Coronary artery (tissue), 2 donors: ENCODE results near the gene MTARC1.

Experiments used
- DNase-seq: peaks from one replicate; pipeline ENCODE4 v3.0.0-alpha.2; 2017; ENCODE audit warnings: low spot score
- H3K27ac ChIP-seq, 2 donors: fragments of 200-600 bp; sonication (generic); one replicate each; pipeline ENCODE4 v1.5.1; 2016 to 2019
- H3K4me3 ChIP-seq: fragments of 200-600 bp; sonication (generic); 2 replicates; pipeline ENCODE4 v1.5.1; 2016; ENCODE audit warnings: mild to moderate bottlenecking, moderate library complexity
- TF ChIP-seq, protein P1 (sequence below): fragments of 200-600 bp; sonication (generic); IDR thresholded peaks from one replicate; pipeline ENCODE4 v1.5.1; 2019; ENCODE audit warnings: antibody characterized with exemption

The MTARC1 gene

DNA sequence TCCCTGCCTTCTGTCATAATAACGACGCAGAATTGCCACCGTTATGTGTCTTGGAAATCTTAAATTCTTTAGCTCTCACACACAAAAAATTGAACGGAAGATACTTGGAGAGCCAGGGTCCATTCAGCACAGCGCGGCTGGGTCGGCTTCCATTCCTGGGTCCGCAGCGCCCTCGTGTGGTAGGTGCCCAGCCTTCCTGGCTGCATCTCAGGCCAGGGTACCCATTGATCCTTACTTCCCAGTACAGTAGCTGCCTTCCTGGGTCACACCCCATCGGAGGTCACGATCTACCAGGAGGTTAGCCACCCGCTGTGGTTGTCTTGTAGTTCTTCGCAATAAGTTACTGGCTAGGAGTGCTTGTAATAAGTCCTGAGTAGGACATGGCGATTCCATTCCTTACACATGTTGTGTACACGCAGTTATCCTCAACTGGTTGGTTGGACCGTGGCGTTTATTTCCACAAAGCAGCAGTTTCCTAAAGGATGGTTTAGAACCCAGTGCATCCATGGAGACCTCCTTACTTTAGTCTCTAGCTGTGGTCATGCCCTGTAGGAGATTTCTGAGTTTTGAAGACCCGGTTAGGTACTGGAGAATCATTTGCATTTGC, 9.9 kb upstream of the MTARC1 start:
- Histone ChIP-seq H3K4me3 (no peak overlapping the region), H3K27ac (no peak overlapping the region)
- TF ChIP-seq, protein P1, sequence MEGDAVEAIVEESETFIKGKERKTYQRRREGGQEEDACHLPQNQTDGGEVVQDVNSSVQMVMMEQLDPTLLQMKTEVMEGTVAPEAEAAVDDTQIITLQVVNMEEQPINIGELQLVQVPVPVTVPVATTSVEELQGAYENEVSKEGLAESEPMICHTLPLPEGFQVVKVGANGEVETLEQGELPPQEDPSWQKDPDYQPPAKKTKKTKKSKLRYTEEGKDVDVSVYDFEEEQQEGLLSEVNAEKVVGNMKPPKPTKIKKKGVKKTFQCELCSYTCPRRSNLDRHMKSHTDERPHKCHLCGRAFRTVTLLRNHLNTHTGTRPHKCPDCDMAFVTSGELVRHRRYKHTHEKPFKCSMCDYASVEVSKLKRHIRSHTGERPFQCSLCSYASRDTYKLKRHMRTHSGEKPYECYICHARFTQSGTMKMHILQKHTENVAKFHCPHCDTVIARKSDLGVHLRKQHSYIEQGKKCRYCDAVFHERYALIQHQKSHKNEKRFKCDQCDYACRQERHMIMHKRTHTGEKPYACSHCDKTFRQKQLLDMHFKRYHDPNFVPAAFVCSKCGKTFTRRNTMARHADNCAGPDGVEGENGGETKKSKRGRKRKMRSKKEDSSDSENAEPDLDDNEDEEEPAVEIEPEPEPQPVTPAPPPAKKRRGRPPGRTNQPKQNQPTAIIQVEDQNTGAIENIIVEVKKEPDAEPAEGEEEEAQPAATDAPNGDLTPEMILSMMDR: peak; percentile 86
- no peak for DNase-seq

DNA sequence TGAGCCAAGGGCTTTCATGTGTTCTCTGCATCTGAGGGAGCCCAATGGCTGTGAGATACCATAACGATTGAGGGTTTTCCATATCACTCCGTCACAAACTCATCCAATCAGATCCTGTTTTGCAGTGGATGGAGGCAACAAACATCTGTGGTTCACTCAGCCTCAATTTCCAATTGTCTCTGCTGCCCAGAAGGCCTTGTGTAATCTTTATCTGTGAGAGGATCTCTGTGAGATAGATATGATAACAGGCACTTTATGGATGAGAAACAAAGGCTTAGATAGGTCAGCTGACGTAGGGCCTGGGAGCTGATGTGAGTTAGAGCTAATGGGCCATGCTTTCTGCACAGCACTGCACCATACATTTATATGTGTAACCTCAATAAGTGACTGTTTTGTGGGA, 3.3 kb upstream of the MTARC1 start:
- Histone ChIP-seq H3K4me3 (no peak overlapping the region), H3K27ac (no peak overlapping the region)
- TF ChIP-seq, protein P1: no peak
- no peak for DNase-seq

GRCh38 chr1:220784751-220785150, 2.0 kb upstream of the MTARC1 start:
- no peak for DNase-seq
- no peak overlapping the region for H3K27ac ChIP-seq
- TF ChIP-seq, protein P1: no peak
- H3K4me3 ChIP-seq: no peak overlapping the region

DNA sequence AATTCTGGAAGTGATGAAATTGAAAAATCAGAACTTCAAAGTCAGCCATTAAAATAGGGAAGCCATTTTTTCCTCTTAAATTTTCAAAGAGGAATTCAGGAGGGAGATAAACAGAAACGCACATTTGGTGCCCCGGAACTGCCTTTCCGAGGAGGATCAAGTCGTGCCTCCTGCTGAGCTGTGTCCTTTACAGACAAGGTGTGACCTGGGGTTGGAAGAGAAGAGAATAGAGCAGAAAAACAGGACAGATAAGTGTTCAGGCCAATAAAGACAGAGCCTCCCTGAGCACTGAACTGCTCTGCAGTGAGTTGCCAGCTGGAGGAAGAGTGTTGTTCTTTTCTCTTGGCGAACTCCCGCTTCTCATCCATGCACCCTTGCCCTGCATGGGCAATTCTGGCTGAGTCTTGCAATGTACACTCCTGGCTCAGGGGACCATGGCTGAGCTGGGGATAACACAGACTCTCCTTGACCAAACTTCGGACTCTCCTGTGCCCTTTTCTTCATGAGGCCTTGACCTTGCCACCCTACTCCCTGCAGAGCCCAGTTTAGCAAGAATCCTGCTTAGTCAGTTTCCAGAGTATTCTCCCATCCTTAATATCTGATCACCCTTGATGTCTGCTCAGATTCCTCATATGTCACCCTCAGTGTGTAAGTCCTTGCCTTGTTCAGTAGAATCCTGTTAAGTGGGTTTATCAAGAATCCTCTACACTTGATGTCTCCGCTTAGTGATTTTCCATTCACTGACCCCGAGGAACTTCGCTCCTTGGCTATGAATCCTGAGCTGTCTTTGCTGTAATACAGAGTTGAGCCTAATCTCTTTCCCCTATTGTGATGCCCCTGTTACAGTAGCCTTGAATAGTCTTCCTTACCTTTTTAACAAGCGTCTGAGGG, 1.3 kb upstream of the MTARC1 start:
- H3K27ac ChIP-seq: peak overlapping the region; percentile 66 to 80
- DNase-seq: no peak

GRCh38 chr1:220786057-220786336, 716 bp upstream of the MTARC1 start:
- DNase-seq: no peak
- Histone ChIP-seq H3K27ac (peak overlapping the region; percentile 66 to 80), H3K4me3 (peak overlapping the region; percentile 68)
- TF ChIP-seq, protein P1: no peak

More for the DNA sequence above, 1.3 kb upstream of the MTARC1 start:
- TF ChIP-seq, protein P1: no peak
- peak overlapping the region; percentile 68 for H3K4me3 ChIP-seq

DNA sequence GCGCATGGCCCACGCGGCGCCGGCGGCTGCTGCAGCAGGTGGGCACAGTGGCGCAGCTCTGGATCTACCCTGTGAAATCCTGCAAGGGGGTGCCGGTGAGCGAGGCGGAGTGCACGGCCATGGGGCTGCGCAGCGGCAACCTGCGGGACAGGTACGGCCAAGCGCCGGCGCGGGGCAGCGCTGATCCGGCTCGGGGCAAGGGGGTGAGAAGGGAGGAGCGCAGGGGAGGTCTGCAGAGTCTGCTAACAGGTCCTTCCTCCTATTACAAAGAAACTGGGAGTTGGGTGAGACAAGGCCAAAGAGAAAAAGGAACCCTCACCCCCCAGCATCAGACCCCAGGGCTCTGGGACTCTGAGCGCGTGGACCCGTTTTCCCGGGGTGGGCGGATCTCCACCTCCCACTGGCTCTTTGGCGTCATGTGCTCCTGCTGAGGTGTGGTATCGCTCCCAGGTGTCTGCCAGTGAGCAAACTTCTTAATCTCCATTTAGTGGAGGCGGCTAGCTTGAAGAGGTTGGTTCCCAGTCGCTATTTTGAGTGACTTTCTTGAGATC, 431 bp downstream of the MTARC1 start:
- Histone ChIP-seq H3K27ac (peak overlapping the region; percentile 66 to 80), H3K4me3 (peak overlapping the region; percentile 68)
- DNase-seq: no peak
- TF ChIP-seq, protein P1: no peak
